DND-41 (cell line): ENCODE measurements around the gene SS18L1.

Source experiments
- EZH2 ChIP-seq: IDR thresholded peaks from 3 replicates; pipeline ENCODE4 v1.6.1; 2012; ENCODE audit warnings: borderline replicate concordance, low read depth, mild to moderate bottlenecking, moderate library complexity, low read length, inconsistent platforms; ENCODE audit not compliant: severe bottlenecking
- TF ChIP-seq, protein P1 (sequence below): IDR thresholded peaks from 2 replicates; pipeline ENCODE4 v1.5.1; 2012; ENCODE audit warnings: borderline replicate concordance, low read length, moderate library complexity, mild to moderate bottlenecking; ENCODE audit not compliant: poor library complexity, severe bottlenecking; ENCODE audit errors: extremely low read depth

DNA sequence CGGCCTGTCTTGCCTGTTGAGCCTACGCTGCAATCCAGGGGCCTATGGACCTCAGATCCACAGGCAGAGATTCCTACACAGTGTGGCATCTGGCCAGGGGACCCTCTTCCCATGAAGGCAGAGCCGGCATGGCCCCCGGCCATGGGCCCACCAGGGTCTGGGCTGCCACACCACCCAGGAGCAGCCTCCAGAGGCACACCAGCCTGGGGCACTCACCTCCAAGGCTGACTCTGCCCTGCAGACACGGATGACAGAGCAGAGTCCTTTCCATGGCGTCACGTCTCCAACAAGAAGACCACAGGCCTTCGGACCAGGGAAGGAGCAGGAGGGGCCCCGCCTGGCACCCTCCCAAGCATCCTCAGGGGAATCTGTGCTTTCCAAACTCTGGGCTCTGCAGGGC, 80.0 kb downstream of the SS18L1 start:
- TF ChIP-seq, protein P1, sequence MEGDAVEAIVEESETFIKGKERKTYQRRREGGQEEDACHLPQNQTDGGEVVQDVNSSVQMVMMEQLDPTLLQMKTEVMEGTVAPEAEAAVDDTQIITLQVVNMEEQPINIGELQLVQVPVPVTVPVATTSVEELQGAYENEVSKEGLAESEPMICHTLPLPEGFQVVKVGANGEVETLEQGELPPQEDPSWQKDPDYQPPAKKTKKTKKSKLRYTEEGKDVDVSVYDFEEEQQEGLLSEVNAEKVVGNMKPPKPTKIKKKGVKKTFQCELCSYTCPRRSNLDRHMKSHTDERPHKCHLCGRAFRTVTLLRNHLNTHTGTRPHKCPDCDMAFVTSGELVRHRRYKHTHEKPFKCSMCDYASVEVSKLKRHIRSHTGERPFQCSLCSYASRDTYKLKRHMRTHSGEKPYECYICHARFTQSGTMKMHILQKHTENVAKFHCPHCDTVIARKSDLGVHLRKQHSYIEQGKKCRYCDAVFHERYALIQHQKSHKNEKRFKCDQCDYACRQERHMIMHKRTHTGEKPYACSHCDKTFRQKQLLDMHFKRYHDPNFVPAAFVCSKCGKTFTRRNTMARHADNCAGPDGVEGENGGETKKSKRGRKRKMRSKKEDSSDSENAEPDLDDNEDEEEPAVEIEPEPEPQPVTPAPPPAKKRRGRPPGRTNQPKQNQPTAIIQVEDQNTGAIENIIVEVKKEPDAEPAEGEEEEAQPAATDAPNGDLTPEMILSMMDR = no peak
- TF ChIP-seq EZH2 = no peak
